ENCODE measurements around the gene MYO5A.

GRCh38 chr15:52292780-52293392 is 235.8 kb downstream of the MYO5A start:
- TF ChIP-seq CTCF (IDR thresholded peaks at IDR 0.05; ENCODE audit: low read length) (peak; percentile 4; the same call in 1 of the 2 replicates), EZH2 (optimal IDR thresholded peaks at IDR 0.05; ENCODE audit: low read depth, low read length) (no peak), EZH2phosphoT487 (IDR thresholded peaks at IDR 0.05; ENCODE audit: low read length) (no peak)

All from MM.1S (cell line).